ENCODE data around the gene ANAPC15.
A peak's percentile ranks its signal among the peaks of the same experiment; 100 is the strongest.

DNA sequence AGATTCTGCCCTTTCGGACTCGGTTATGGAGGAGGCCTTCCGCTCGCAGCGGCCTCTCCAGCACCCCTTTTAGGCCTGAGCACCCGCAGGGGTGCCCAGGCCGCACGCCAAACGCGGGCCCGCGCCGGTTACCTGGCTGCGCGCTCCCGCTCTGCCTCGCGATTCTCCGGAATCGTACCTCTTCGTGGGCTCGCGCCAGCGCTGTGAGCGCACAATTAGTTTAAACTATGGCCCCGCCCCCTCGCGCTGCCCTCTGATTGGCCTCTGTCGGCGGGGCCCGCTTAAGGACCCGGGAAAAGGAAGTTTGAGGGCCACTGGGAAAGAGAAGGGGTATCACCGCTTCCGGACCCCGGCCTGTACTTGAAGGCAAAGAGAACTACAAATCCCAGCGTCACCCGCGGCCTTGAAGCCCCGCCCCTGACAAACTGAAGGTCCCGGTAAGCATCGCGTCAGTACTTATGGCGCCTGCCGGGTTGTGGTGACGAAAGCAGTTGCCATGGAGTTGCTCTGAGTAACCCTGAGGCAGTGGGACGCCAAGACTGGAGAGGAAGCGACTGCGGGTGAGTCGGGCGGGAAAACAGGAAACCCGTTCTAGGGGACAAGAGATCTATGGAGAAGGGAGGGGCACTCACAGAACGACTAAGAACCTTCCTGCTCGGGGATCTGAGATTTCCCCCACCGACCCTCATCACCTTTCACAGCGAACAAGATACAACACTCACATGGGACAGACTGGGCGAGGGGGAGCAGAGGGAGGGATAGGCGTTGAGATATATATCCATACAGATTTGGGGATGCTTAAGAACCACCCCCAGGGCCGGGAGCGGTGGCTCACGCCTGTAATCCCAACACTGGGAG lies 31.9 kb downstream of the ANAPC15 start, which contains the start of the genes LRRC51 and NUMA1:
- TF ChIP-seq, protein P1, sequence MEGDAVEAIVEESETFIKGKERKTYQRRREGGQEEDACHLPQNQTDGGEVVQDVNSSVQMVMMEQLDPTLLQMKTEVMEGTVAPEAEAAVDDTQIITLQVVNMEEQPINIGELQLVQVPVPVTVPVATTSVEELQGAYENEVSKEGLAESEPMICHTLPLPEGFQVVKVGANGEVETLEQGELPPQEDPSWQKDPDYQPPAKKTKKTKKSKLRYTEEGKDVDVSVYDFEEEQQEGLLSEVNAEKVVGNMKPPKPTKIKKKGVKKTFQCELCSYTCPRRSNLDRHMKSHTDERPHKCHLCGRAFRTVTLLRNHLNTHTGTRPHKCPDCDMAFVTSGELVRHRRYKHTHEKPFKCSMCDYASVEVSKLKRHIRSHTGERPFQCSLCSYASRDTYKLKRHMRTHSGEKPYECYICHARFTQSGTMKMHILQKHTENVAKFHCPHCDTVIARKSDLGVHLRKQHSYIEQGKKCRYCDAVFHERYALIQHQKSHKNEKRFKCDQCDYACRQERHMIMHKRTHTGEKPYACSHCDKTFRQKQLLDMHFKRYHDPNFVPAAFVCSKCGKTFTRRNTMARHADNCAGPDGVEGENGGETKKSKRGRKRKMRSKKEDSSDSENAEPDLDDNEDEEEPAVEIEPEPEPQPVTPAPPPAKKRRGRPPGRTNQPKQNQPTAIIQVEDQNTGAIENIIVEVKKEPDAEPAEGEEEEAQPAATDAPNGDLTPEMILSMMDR (conservative IDR thresholded peaks at IDR 0.05): no peak
- TF ChIP-seq ZFX (IDR thresholded peaks at IDR 0.05): peak; percentile 42; the same call in 1 of the 2 replicates

Data from C4-2B (cell line).